ENCODE measurements around the gene OR10A4.

OR10A4 gene

GRCh38 chr11:6920702-6921101 lies 44.3 kb downstream of the OR10A4 start, which contains the start of gene OR2D3:
Gene OR2D3, plus strand, starts transcription at chr11:6921002. Its CDS starts 0 bp downstream, at chr11:6921002.
- Mint-ChIP-seq H3K9me3 (no peaks in the 10 kb centered on the region), H3K4me3 (no peak within 1 kb of the TSS), H3K4me1 (peaks cover 2% of the 10 kb centered on the region), H3K36me3 (no peaks in the 10 kb centered on the region), H3K27me3 (peaks cover 5% of the 10 kb centered on the region), H3K27ac (peak within 1 kb of the TSS; percentile 61)
- no peak for DNase-seq (ENCODE audit: low spot score in 2 of 2)
- no peak for ATAC-seq (ENCODE audit: low read depth)

GRCh38 chr11:6925007-6925577 lies 48.7 kb downstream of the OR10A4 start:
- no peak for DNase-seq (ENCODE audit: low spot score in 2 of 2)
- Mint-ChIP-seq H3K27me3 (peaks cover 7% of the 10 kb centered on the region), H3K4me3 (no peak overlapping the region), H3K36me3 (no peaks in the 10 kb centered on the region), H3K4me1 (peaks cover 20% of the 10 kb centered on the region), H3K27ac (no peak overlapping the region), H3K9me3 (no peaks in the 10 kb centered on the region)
- no peak for ATAC-seq (ENCODE audit: low read depth)

GRCh38 chr11:6925636-6926207 lies 49.3 kb downstream of the OR10A4 start:
- H3K4me3 Mint-ChIP-seq, result peak overlapping the region; percentile 95
- peaks cover 3% of the 10 kb centered on the region for H3K36me3 Mint-ChIP-seq
- no peak for ATAC-seq (ENCODE audit: low read depth)
- H3K27ac Mint-ChIP-seq, result no peak overlapping the region
- DNase-seq (ENCODE audit: low spot score in 2 of 2), result no peak
- H3K9me3 Mint-ChIP-seq, result no peaks in the 10 kb centered on the region
- H3K27me3 Mint-ChIP-seq, result peaks cover 11% of the 10 kb centered on the region
- H3K4me1 Mint-ChIP-seq, result peaks cover 23% of the 10 kb centered on the region

GRCh38 chr11:6926208-6927029 lies 50.0 kb downstream of the OR10A4 start, which contains the start of gene ZNF215:
Gene ZNF215, plus strand, starts transcription at chr11:6926426. Its CDS starts 5,847 bp downstream, at chr11:6932273.
- Mint-ChIP-seq H3K9me3 (no peaks in the 10 kb centered on the region), H3K27ac (peak within 1 kb of the TSS; percentile 15), H3K4me1 (peaks cover 23% of the 10 kb centered on the region), H3K27me3 (peaks cover 8% of the 10 kb centered on the region), H3K4me3 (peak within 1 kb of the TSS; percentile 95), H3K36me3 (peaks cover 3% of the 10 kb centered on the region)
- peak; percentile 21 for ATAC-seq (ENCODE audit: low read depth)
- DNase-seq (ENCODE audit: low spot score in 2 of 2), result no peak

GRCh38 chr11:6927030-6927617 lies 50.7 kb downstream of the OR10A4 start:
- H3K27me3 Mint-ChIP-seq, result peaks cover 6% of the 10 kb centered on the region
- H3K9me3 Mint-ChIP-seq, result no peaks in the 10 kb centered on the region
- peaks cover 3% of the 10 kb centered on the region for H3K36me3 Mint-ChIP-seq
- H3K27ac Mint-ChIP-seq, result peak overlapping the region; percentile 15
- peaks cover 23% of the 10 kb centered on the region for H3K4me1 Mint-ChIP-seq
- DNase-seq (ENCODE audit: low spot score in 2 of 2), result peak in 1 of 2 donors; percentile 38
- peak overlapping the region; percentile 95 for H3K4me3 Mint-ChIP-seq
- ATAC-seq (ENCODE audit: low read depth), result peak; percentile 89

Data from memory B cell (primary cell).